ENCODE measurements around the gene F2RL2. TPM values are rescaled to one million over a fixed set of nuclear protein-coding genes. Genes with fewer than 3 reads are reported as not detected.

Gene F2RL2
- polyA plus RNA-seq, 1 donor: 5.4 TPM

- H3K27ac ChIP-seq (ENCODE audit: low read length): no peak overlapping the region
- no peaks in the 10 kb centered on the region for H3K27me3 ChIP-seq (ENCODE audit: control insufficient read depth, insufficient read depth, low read length)
- WGBS (ENCODE audit: insufficient coverage, low lambda C conversion rate): 69% methylated on average over 4 of the region's 8 CpGs
- DNase-seq: no peak
- no peaks in the 10 kb centered on the region for H3K4me1 ChIP-seq (ENCODE audit: control insufficient read depth, insufficient read depth, low read length)
- no peak overlapping the region for H3K4me3 ChIP-seq (ENCODE audit: low read length)
- no peaks in the 10 kb centered on the region for H3K36me3 ChIP-seq (ENCODE audit: control insufficient read depth, insufficient read depth, low read length)
- no peaks in the 10 kb centered on the region for H3K9me3 ChIP-seq (ENCODE audit: control insufficient read depth, low read depth, low read length)
Measured at GRCh38 chr5:76625087-76625815, 2.0 kb upstream of the F2RL2 start.

DNA sequence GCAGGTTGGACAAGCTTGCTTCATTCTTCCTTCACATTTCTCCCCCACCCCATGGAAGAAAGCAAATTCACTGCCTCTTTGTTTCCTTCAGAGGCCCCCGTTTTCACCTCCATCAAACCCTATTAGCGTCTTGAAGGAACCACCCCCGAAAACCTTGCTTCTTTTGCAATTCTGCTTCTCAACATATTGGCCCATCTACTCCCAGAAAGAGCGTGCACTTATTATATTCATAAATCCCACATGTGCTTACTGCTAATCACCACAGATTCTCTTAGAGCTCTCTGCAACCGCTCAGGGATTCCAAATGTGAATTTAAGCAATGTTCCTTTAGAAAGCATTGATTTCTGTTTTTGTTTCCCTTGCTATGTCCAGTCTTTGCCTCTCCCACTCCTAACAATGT, 1.1 kb downstream of the F2RL2 start:
- peak overlapping the region; percentile 3 for H3K27ac ChIP-seq (ENCODE audit: low read length)

GRCh38 chr5:76620166-76620565, 3.0 kb downstream of the F2RL2 start:
- no peaks in the 10 kb centered on the region for H3K4me1 ChIP-seq (ENCODE audit: control insufficient read depth, insufficient read depth, low read length)
- no peaks in the 10 kb centered on the region for H3K27me3 ChIP-seq (ENCODE audit: control insufficient read depth, insufficient read depth, low read length)
- no peak for DNase-seq
- WGBS (ENCODE audit: insufficient coverage, low lambda C conversion rate): 86% methylated on average over 1 of the region's 5 CpGs
- H3K36me3 ChIP-seq (ENCODE audit: control insufficient read depth, insufficient read depth, low read length): peaks cover 2% of the 10 kb centered on the region
- no peak overlapping the region for H3K27ac ChIP-seq (ENCODE audit: low read length)
- no peaks in the 10 kb centered on the region for H3K9me3 ChIP-seq (ENCODE audit: control insufficient read depth, low read depth, low read length)
- H3K4me3 ChIP-seq (ENCODE audit: low read length): no peak overlapping the region

More for the DNA sequence above, 1.1 kb downstream of the F2RL2 start:
- Histone ChIP-seq H3K9me3 (ENCODE audit: control insufficient read depth, low read depth, low read length) (no peaks in the 10 kb centered on the region), H3K4me1 (ENCODE audit: control insufficient read depth, insufficient read depth, low read length) (no peaks in the 10 kb centered on the region), H3K36me3 (ENCODE audit: control insufficient read depth, insufficient read depth, low read length) (no peaks in the 10 kb centered on the region), H3K4me3 (ENCODE audit: low read length) (no peak overlapping the region), H3K27me3 (ENCODE audit: control insufficient read depth, insufficient read depth, low read length) (no peaks in the 10 kb centered on the region)
- WGBS (ENCODE audit: insufficient coverage, low lambda C conversion rate): no CpG with 5 or more reads among the region's 5 CpGs
- DNase-seq: no peak

- Histone ChIP-seq H3K36me3 (ENCODE audit: control insufficient read depth, insufficient read depth, low read length) (peaks cover 5% of the 10 kb centered on the region), H3K9me3 (ENCODE audit: control insufficient read depth, low read depth, low read length) (no peaks in the 10 kb centered on the region), H3K4me1 (ENCODE audit: control insufficient read depth, insufficient read depth, low read length) (no peaks in the 10 kb centered on the region), H3K4me3 (ENCODE audit: low read length) (no peak overlapping the region), H3K27ac (ENCODE audit: low read length) (no peak overlapping the region), H3K27me3 (ENCODE audit: control insufficient read depth, insufficient read depth, low read length) (no peaks in the 10 kb centered on the region)
- DNase-seq: no peak
- WGBS (ENCODE audit: insufficient coverage, low lambda C conversion rate): no CpG with 5 or more reads among the region's 4 CpGs
Measured at GRCh38 chr5:76617675-76618074, 5.5 kb downstream of the F2RL2 start.

DNA sequence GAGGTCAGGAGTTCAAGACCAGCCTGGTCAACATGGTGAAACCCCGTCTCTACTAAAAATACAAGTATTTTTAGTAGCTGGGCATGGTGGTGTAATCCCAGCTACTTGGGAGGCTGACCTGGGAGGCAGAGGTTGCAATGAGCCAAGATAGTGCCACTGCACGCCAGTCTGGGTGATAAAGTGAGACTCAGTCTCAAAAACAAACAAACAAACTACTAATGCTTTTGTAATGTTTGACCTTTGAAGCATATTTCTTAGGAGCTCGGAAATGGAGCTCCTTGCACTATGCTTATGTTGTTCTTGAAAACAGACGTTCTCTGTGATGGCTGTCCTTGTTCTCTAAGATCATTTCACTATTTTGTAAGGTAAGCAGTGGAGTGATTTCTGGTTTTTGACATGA, 6.0 kb downstream of the F2RL2 start:
- H3K27me3 ChIP-seq (ENCODE audit: control insufficient read depth, insufficient read depth, low read length): no peaks in the 10 kb centered on the region
- H3K9me3 ChIP-seq (ENCODE audit: control insufficient read depth, low read depth, low read length): no peaks in the 10 kb centered on the region
- no peaks in the 10 kb centered on the region for H3K4me1 ChIP-seq (ENCODE audit: control insufficient read depth, insufficient read depth, low read length)
- no peak overlapping the region for H3K4me3 ChIP-seq (ENCODE audit: low read length)
- H3K36me3 ChIP-seq (ENCODE audit: control insufficient read depth, insufficient read depth, low read length): peaks cover 5% of the 10 kb centered on the region
- no CpG with 5 or more reads among the region's 4 CpGs for WGBS (ENCODE audit: insufficient coverage, low lambda C conversion rate)
- no peak overlapping the region for H3K27ac ChIP-seq (ENCODE audit: low read length)
- no peak for DNase-seq

- Histone ChIP-seq H3K4me1 (ENCODE audit: control insufficient read depth, insufficient read depth, low read length) (no peaks in the 10 kb centered on the region), H3K36me3 (ENCODE audit: control insufficient read depth, insufficient read depth, low read length) (peaks cover 5% of the 10 kb centered on the region), H3K4me3 (ENCODE audit: low read length) (no peak overlapping the region), H3K27ac (ENCODE audit: low read length) (no peak overlapping the region), H3K9me3 (ENCODE audit: control insufficient read depth, low read depth, low read length) (no peaks in the 10 kb centered on the region), H3K27me3 (ENCODE audit: control insufficient read depth, insufficient read depth, low read length) (no peaks in the 10 kb centered on the region)
- WGBS (ENCODE audit: insufficient coverage, low lambda C conversion rate): no CpG with 5 or more reads among the region's 2 CpGs
- DNase-seq: no peak
Measured at GRCh38 chr5:76616206-76616605, 7.0 kb downstream of the F2RL2 start.

GRCh38 chr5:76615759-76616158, 7.4 kb downstream of the F2RL2 start:
- H3K36me3 ChIP-seq (ENCODE audit: control insufficient read depth, insufficient read depth, low read length): peaks cover 5% of the 10 kb centered on the region
- no peak overlapping the region for H3K4me3 ChIP-seq (ENCODE audit: low read length)
- H3K27ac ChIP-seq (ENCODE audit: low read length): no peak overlapping the region
- H3K9me3 ChIP-seq (ENCODE audit: control insufficient read depth, low read depth, low read length): no peaks in the 10 kb centered on the region
- H3K4me1 ChIP-seq (ENCODE audit: control insufficient read depth, insufficient read depth, low read length): no peaks in the 10 kb centered on the region
- no peaks in the 10 kb centered on the region for H3K27me3 ChIP-seq (ENCODE audit: control insufficient read depth, insufficient read depth, low read length)
- DNase-seq: no peak
- no CpG with 5 or more reads among the region's 2 CpGs for WGBS (ENCODE audit: insufficient coverage, low lambda C conversion rate)

DNA sequence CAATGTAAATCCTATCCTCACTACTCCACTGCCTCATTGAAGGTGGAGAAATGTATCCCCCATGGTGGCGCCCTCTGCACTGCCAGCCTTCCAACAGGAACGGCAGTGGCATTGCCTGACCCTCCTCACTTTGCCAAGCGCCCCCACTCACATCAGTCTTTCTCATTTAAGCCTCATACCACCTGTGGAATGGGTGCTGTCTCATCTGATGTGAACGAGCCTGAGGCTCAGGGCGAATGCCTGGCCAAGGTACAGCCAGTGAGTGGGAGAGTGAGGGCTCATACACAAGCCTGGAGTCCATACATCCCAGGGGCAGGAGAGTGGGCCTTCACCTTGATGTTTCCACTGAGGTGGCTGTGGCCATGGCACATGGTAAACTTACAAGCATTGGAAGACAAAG, 10.3 kb downstream of the F2RL2 start:
- H3K4me3 ChIP-seq (ENCODE audit: low read length): no peak overlapping the region
- peaks cover 5% of the 10 kb centered on the region for H3K36me3 ChIP-seq (ENCODE audit: control insufficient read depth, insufficient read depth, low read length)
- no peak overlapping the region for H3K27ac ChIP-seq (ENCODE audit: low read length)
- H3K4me1 ChIP-seq (ENCODE audit: control insufficient read depth, insufficient read depth, low read length): no peaks in the 10 kb centered on the region
- no peak for DNase-seq
- H3K27me3 ChIP-seq (ENCODE audit: control insufficient read depth, insufficient read depth, low read length): no peaks in the 10 kb centered on the region
- WGBS (ENCODE audit: insufficient coverage, low lambda C conversion rate): no CpG with 5 or more reads among the region's 5 CpGs
- H3K9me3 ChIP-seq (ENCODE audit: control insufficient read depth, low read depth, low read length): no peaks in the 10 kb centered on the region

GRCh38 chr5:76610196-76610595, 13.0 kb downstream of the F2RL2 start:
- H3K9me3 ChIP-seq (ENCODE audit: control insufficient read depth, low read depth, low read length): no peaks in the 10 kb centered on the region
- H3K36me3 ChIP-seq (ENCODE audit: control insufficient read depth, insufficient read depth, low read length): peaks cover 3% of the 10 kb centered on the region
- no peaks in the 10 kb centered on the region for H3K4me1 ChIP-seq (ENCODE audit: control insufficient read depth, insufficient read depth, low read length)
- WGBS (ENCODE audit: insufficient coverage, low lambda C conversion rate): no CpG with 5 or more reads among the region's 1 CpG
- H3K4me3 ChIP-seq (ENCODE audit: low read length): no peak overlapping the region
- no peak overlapping the region for H3K27ac ChIP-seq (ENCODE audit: low read length)
- H3K27me3 ChIP-seq (ENCODE audit: control insufficient read depth, insufficient read depth, low read length): no peaks in the 10 kb centered on the region
- no peak for DNase-seq

GRCh38 chr5:76608833-76609232, 14.4 kb downstream of the F2RL2 start:
- Histone ChIP-seq H3K36me3 (ENCODE audit: control insufficient read depth, insufficient read depth, low read length) (no peaks in the 10 kb centered on the region), H3K27ac (ENCODE audit: low read length) (no peak overlapping the region), H3K4me1 (ENCODE audit: control insufficient read depth, insufficient read depth, low read length) (no peaks in the 10 kb centered on the region), H3K27me3 (ENCODE audit: control insufficient read depth, insufficient read depth, low read length) (no peaks in the 10 kb centered on the region), H3K9me3 (ENCODE audit: control insufficient read depth, low read depth, low read length) (no peaks in the 10 kb centered on the region), H3K4me3 (ENCODE audit: low read length) (no peak overlapping the region)
- WGBS (ENCODE audit: insufficient coverage, low lambda C conversion rate): no CpG with 5 or more reads among the region's 4 CpGs
- DNase-seq: peak; percentile 35 to 57

DNA sequence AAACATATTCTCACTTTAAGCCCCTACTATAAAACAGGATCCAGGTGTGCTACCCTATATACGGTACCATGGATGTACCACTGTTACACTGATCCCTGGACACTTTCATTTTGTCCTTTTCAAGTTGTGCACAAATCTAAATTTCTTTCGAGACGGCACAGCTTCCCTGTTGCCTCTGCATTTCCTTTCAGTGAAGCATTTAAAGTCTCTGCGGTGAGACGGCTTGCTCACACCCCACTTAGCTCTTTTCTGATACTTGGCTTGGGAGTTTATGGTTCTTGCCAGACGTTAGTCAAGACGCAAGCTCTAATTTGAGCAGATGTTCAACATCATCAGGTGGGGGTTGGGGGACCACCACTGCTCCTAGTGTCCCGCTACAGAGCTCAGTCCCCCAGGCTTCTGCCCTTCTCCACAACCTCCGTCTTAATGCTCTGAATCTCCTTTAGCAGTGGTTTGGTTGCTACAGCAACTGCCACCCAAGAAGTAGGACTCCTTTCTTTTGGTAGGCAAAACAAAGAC, 15.8 kb downstream of the F2RL2 start:
- no peak overlapping the region for H3K4me3 ChIP-seq (ENCODE audit: low read length)

More for the DNA sequence above, 15.8 kb downstream of the F2RL2 start:
- no peaks in the 10 kb centered on the region for H3K27me3 ChIP-seq (ENCODE audit: control insufficient read depth, insufficient read depth, low read length)
- no peaks in the 10 kb centered on the region for H3K4me1 ChIP-seq (ENCODE audit: control insufficient read depth, insufficient read depth, low read length)
- H3K27ac ChIP-seq (ENCODE audit: low read length): peak overlapping the region; percentile 41
- H3K9me3 ChIP-seq (ENCODE audit: control insufficient read depth, low read depth, low read length): no peaks in the 10 kb centered on the region
- DNase-seq: peak; percentile 20 to 47
- 83% methylated on average over 2 of the region's 9 CpGs for WGBS (ENCODE audit: insufficient coverage, low lambda C conversion rate)
- H3K36me3 ChIP-seq (ENCODE audit: control insufficient read depth, insufficient read depth, low read length): no peaks in the 10 kb centered on the region

Measured in large intestine (tissue), 3 donors.